Ecto neural progenitor cell (in vitro differentiated cells): Measurements from ENCODE around the gene DGKZ.
"Not testable (repeated sequence)": the region's sequence is repeated elsewhere in the genome, so short reads cannot be mapped to it uniquely, and the experiment has no call there.

Experiments
- DNase-seq: peaks from one replicate; pipeline ENCODE4 v3.0.0-alpha.2; 2018; ENCODE audit warnings: low spot score

Gene DGKZ

GRCh38 chr11:46346886-46347636 is at the start of gene DGKZ:
DGKZ (plus strand) TSS chr11:46347463; CDS start chr11:46347660, 197 bp downstream.
- peak; percentile 93 for DNase-seq

DNA sequence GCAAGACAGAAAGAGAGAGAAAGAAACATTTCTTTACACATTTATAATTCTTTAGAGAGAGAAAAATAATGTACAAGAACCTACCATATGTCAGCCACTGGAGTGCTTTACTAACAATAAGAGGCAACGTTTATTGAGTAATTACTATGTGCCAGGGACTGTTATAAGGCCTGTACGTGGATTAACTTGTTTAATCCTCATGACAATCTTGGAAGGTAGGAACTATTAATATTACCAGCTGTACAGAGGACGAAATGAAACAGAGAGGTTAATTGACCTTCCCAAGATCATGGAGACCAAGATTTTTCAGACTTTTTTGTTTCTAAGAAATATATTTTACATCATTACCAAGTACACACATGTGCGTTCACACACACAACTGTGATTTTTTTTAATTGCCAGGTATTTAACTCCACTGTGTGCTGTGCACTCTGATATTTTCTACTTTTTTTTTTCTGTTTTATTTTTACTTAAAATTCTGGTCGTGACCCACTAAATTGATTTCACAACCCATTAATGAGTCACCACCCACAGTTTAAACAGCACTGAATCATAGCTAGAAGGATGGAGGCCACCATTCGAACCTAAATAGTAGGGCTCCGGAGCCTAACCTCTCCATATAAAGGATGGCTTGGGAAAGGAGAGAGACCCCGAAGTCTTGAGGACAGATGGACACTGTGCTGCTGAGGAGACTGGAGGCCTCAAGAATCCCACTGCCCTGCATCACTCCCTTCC is 48.4 kb upstream of the DGKZ start:
- DNase-seq: no peak

DNA sequence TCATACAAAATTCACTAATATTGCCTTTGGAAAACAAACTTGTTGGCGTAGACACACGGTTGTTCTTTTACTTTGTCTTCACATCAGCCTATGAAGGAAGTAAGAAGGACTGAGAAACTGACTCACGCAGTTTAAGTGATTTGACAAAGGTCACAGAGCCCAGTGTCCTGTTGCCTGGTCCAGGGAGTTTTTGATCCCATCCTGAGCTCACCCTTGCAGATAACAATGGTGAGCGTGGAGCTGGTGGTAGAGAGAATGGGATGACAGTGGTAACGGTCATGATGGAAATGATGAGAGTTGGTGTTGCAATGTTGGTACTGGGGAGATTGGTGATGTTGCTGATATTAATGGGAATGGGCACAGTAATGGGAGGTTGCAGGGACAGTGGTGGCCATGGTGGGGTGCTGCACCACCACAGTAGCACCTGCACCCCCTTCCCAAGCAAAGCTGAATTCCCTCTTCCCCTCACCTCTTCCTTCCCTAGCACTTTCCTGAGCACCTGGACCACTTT is 47.8 kb upstream of the DGKZ start:
- no peak for DNase-seq

DNA sequence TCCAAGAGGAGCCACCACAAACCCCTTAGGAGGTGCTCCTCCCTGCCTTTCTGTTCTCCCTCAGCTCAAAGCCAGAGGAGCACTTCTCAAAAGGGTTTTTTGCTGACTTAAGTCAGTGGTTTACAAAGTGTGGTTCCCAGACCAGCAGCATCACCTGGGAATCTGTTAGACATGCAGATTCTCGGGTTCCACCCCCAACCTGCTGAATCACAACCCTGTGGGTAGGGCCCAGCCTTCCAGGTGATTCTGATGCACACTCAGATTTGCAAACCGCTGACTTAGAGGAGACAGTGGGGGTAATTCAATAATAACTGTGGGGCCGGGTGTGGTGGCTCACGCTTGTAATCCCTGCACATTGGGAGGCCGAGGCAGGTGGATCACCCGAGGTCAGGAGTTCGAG is 47.0 kb upstream of the DGKZ start:
- DNase-seq: no peak

DNA sequence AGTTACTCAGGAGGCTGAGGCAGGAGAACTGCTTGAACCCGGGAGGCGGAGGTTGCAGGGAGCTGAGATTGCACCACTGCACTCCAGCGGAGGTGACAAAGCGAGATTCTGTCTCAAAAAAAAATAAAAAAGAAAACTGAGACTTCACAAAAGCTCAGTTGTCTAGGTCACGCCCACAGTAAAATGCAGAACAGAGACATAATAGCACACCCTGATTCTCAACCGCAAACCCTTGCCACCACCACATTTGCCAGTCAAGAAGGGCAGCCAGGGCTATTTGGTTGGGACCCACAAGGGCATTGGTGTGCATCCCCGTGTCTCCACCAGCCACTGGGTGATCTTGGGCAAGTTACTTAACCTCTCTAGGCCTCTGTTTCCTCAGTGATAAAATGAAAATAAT is 44.4 kb upstream of the DGKZ start:
- DNase-seq: no peak

DNA sequence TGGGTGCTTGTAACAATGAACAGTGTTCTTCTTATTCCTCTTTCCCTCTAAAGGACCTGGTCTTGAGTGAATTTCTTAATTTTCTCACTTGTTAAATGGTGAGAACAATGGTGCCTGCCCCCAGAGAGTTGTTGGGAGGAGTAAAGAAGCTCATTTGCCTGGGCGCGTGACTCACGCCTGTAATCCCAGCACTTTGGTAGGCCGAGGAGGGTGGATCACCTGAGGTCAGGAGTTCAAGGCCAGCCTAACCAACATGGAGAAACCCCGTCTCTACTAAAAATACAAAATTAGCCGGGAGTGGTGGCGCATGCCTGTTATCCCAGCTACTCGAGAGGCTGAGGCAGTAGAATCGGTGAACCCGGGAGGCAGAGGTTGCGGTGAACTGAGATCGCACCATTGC is 43.2 kb upstream of the DGKZ start:
- DNase-seq: not testable (repeated sequence)

DNA sequence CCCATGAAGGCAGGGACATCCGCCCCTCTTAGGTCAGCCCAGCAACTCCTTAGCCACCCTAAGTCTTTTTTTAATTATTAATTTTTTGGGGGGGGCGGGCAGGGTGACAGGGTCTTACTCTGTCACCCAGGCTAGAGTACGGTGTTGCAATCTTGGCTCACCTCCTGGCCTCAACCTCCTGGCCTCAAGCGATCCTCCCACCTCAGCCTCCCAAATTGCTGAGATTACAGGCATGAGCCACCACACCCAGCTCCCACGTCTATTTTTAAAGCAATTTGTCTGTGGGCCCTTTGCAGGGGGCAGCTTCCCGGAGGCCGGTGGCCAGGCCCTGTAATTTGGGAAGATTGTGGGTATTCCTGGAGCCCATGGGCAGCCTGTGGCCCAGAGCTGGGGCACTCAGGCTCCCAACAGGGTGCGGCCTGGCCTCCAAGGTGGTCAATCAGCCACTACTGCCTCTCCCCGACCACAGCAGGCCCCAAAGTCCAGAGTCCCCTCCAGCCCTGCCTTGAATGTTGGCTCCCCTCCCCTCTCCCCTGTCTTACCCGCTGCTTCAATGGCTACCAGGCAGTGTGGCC is 42.6 kb upstream of the DGKZ start:
- no peak for DNase-seq

GRCh38 chr11:46305295-46305694 is 42.0 kb upstream of the DGKZ start:
- no peak for DNase-seq

- no peak for DNase-seq
These were observed 40.9 kb upstream of the DGKZ start for GRCh38 chr11:46306296-46306853.

DNA sequence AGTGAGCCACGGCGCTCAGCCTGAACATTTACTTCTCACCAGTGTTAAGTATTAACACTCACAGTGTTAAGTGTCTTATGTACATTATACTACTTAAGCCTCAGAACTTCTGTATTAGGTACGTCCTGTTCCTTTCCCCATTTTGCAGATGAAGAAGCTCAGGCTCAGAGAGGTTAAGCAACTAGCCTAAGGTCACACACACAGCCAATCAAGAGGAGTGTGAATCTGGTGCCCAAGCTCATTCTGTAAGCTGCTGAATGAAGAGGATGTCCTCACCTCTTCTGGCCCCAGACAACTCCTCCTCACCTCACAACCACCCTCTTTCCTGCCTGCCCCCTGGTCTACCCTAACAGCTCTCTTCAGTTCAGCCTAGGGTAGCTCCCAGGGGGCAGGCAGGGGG is 39.9 kb upstream of the DGKZ start:
- no peak for DNase-seq

- no peak for DNase-seq
These were observed 39.4 kb upstream of the DGKZ start for GRCh38 chr11:46307785-46308341.

DNA sequence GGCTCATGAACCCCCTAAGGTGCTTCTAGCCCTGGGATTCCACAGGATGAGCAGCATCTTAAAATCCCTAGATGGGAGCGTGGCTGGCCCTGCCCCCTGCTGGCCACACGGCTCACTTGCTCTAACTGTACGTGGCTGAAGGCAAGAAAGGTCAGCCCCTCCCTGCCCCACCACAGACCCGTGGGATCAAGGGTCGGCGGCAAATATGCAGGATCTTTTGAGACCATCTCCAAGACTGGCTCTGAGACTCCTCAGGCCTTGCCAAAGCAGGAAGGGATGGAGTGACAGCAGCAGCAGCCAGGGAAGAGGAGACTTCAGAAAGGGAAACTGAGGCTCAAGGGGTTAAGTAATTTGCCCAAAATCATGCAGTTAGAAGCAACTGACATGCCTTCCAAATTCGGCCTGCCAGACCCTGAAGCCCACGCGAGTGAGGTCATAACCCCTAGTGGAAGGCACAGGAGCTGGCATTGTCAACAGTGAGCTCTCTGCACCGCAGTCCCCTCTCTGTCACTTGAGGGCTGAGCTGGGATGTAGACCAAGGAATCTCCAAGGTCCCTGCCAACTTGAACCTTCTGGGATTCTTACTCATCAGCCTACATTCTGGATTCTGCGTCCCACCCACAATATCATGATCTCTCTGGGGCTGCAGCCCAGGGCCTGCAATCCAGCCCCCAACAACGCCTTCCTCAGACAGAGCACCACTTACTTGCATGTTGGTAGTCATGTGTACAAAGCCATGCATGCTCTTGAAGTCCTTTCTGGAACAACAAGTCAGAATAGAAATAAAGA is 38.4 kb upstream of the DGKZ start:
- DNase-seq: peak; percentile 88

- no peak for DNase-seq
These were observed 37.4 kb upstream of the DGKZ start for GRCh38 chr11:46309814-46310259.

DNA sequence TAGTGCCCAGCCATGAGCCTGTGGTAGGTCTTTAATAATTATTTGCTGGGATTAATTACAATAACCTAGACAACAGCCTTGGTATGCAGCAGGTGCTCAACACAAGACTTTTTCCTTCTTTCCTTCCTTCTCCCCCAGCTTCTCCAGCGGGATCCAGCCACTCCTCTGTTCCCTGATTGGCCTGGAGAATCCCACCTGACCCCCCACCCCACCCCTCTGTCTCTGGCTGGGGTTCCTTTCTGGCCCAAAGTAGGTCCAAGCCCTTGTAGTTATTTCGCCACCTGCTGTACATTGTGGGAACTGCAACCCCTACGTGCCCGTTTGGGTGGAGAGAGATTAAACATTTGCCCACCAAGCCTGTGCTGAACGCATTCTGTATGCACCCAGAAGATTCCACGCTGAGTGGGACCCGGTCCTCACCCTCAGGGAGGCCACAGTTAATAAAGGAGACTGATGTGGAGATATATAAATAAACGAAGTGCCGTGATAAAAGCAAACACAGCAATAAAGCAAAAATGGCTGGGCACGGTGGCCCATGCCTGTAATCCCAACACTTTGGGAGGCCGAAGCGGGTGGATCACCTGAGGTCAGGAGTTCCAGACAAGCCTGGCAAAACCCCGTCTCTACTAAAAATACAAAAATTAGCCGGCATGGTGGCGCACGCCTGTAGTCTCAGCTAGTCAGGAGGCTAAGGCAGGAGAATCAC is 32.1 kb upstream of the DGKZ start:
- peak; percentile 87 for DNase-seq

DNA sequence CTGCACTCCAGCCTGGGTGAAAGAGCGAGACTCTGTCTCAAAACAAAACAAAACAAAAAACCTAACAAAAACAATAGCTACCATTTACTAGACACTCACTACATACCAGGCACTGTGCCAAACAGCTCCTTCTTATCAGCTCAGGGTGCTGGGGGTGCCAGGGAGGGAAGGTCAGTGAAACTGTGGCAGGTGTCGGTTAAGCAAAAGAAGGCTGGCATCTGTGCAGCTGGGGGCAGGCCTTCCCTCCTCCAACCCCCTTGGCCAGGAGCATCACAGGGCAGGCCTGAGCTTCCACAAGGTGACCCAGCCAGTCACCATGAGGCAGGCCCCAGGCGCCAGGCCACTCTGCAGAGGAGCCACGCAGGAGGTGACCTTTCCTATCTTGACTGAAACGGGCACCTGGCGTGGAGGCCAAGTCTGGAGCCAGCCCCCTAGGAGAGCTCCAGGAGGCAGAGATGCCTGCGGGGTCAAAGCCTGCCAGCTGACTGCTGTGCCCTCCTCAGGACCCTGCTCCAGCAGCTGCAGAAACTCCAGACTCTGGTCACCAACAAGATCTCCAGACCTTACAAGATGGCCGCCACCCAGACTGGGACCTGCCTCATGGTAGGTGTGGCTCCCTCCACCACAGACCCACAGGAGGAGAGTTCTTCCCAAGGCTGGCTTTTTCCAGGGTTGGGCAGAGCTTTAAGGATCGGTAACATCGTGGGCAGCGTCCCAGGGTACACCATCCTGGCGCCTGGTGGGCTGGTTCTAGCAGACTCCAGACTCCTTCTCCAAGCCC is 31.3 kb upstream of the DGKZ start:
- DNase-seq: no peak

DNA sequence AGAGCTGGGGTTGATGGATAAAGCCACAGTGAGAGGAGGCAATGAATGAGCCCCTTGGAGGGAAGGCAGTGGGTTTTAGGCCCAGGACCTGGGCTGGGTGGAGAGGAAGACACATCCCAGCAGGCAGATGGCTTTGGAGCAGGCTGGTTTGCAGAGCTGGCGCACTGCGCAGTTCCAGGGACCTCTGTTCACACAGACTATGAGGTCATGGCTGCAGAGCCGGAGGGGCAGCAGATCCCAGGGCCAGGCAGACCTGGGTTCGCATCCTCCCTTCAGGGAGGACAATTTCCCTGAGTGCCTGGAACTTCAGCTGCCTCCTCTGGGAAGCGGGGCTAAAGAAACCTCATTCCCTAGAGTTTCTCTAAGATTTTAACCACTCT is 28.2 kb upstream of the DGKZ start:
- DNase-seq: no peak

DNA sequence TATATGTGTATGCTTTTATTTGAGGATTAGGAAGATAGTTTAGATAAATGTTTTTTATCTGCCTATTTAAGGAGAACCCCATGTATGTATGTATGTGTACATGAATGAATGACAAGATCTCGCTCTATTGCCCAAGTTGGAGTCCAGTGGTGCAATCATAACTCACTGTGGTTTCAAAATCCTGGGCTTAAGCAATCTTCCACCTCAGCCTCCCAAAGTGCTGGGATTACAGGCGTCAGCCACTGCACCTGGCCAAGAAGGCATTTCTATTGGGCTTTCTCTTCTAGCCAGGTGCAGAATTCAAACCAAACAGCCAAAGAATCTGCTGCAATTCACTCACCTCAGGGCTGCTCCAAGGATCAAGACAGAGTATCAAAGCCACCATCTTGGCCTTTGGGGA is 25.5 kb upstream of the DGKZ start:
- no peak for DNase-seq

DNA sequence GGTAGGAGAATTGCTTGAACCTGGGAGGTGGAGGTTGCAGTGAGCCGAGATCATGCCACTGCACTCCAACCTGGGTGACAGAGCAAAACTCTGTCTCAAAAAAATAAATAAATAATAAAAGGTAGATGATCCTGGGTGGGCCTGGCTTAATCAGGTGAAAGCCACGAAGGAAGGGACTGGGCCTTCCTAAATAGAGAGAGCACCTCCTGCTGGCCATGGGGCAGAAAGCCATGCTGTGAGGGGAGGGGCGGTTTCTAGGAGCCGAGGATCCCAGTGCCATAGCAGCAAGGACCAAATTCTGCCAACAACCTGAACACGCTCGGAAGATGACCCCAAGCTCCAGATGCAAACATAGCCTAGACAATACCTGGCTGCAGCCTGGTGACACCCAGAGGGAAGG is 24.5 kb upstream of the DGKZ start:
- no peak for DNase-seq

- no peak for DNase-seq
These were observed 20.3 kb upstream of the DGKZ start for GRCh38 chr11:46326813-46327416.

DNA sequence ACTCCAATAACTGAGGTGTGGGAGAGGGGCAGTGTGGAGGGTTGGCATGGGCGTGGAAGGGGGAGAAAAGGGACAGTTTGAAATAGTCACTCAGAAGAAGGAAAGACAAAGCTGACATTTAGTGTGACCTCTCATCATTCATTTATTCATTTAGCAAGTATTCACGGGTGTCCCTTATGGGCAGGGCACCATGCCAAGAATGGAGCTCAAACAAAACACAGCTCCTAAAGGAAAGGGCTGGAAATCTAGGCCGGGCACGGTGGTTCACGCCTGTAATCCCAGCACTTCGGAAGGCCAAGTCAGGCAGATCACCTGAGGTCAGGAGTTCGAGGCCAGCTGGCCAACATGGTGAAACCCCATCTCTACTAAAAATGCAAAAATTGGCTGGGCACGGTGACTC is 19.4 kb upstream of the DGKZ start:
- no peak for DNase-seq
